Thoracic aorta (tissue), 2 donors: Measurements from ENCODE around the gene CLDN7. TPM values are rescaled to one million over a fixed set of nuclear protein-coding genes. Genes with fewer than 3 reads are reported as not detected.

Experiments used
- ATAC-seq: fragments of 150-250 bp; one replicate; pipeline ENCODE4 v1.8.0; 2017; ENCODE audit warnings: low read depth; ENCODE audit not compliant: insufficient number of reproducible peaks, low FRiP score
- DNase-seq: peaks from one replicate; pipeline ENCODE4 v3.0.0-alpha.2; 2020; ENCODE audit warnings: low spot score
- H3K27ac ChIP-seq, 2 donors: fragments of 200-600 bp; sonication (generic); 1 replicate in 1 of 2; 2 replicates in 1 of 2; pipeline ENCODE4 v1.5.1; 2016; ENCODE audit warnings: mild to moderate bottlenecking in 2 of 2, moderate library complexity in 2 of 2
- H3K27me3 ChIP-seq: fragments of 200-600 bp; sonication (generic); replicated peaks from 2 replicates; pipeline ENCODE4 v1.6.0; 2016; ENCODE audit warnings: mild to moderate bottlenecking; ENCODE audit not compliant: insufficient read depth
- H3K36me3 ChIP-seq: fragments of 200-600 bp; sonication (generic); one replicate; pipeline ENCODE4 v1.5.1; 2016
- H3K4me1 ChIP-seq, 2 donors: fragments of 200-600 bp; sonication (generic); 1 replicate in 1 of 2; 2 replicates in 1 of 2; pipeline versions ENCODE4 v1.5.1 to v1.6.0; 2016; ENCODE audit warnings: low read depth in 2 of 2, mild to moderate bottlenecking in 1 of 2; ENCODE audit not compliant: control insufficient read depth in 1 of 2
- H3K4me3 ChIP-seq: fragments of 200-600 bp; sonication (generic); 2 replicates; pipeline ENCODE4 v1.5.1; 2016; ENCODE audit warnings: mild to moderate bottlenecking
- H3K9me3 ChIP-seq: fragments of 200-600 bp; sonication (generic); 2 replicates; pipeline ENCODE4 v1.5.1; 2016
- total RNA-seq, 2 donors: library from RNA; depleted of rRNA; stranded (reverse); fragments of >200 nt; gene quantifications; one replicate each; pipeline versions ENCODE4 v1.1.0 to v1.2.3, GENCODE V29; 2016
- TF ChIP-seq, protein P1 (sequence below): fragments of 200-600 bp; sonication (generic); IDR thresholded peaks from one replicate; pipeline ENCODE4 v1.5.1; 2019; ENCODE audit warnings: antibody characterized with exemption

CLDN7 gene
- total RNA-seq, 2 donors from 2014 or later, result 0.41 TPM; not detected in 1

DNA sequence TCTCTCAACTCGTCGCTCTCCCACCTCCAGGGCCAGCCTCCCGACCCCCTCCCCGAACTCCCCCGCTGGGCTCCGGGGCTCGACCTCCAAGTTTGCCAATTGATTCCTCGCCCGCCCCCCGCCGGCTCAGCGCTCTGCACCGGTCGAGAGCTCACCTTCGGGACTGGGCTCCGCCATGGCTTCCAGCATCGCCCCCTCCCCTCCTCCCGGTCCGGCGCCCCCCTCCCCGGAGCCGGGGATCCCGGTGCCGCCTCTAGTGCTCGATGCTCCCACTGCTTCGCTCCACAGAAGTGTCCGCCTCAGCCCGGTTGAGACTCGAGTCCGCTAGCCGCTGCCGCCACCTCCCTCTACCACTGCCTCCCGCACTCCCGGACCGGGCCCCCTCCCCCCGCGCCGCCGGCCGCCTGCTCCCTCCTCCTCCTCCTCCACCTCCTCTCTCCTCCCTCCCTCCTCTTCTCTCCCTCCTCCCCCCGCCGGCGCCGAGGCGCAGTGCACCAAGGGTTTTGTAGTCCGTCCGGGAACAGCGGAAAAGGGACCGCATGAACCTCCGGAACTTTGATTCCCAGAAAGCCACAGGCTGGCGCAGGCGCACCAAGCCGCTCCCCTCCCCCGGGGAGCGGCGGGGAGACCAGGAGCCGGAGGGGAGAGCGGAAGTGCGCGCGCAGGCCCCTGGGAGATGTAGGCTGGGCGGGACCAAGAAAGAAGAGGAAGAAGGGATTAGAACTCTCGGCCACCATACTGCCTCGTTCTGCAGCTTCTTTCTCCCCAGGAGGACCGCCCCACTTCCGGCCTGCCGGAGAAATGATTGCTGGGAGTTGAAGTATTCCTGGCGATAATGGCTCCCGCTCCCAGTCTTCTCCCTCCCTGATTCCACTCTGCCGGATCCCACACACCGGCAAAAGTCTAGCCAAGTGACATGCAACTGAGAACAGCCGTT is 22.9 kb downstream of the CLDN7 start, which contains the start of gene PHF23:
Gene PHF23, minus strand, starts transcription at position 367 of the 937 bp plus-strand sequence. Its CDS starts 178 bp downstream, at position 189.
- peak; percentile 96 for DNase-seq
- Histone ChIP-seq H3K27me3 (no peaks in the 10 kb centered on the region), H3K27ac (peak within 1 kb of the TSS; percentile 84 to 91), H3K4me3 (peak within 1 kb of the TSS; percentile 97), H3K4me1 (peaks cover 27 to 37% of the 10 kb centered on the region in 2 donors), H3K9me3 (no peaks in the 10 kb centered on the region), H3K36me3 (peaks cover 18% of the 10 kb centered on the region)
- peak; percentile 58 for ATAC-seq
- TF ChIP-seq, protein P1, sequence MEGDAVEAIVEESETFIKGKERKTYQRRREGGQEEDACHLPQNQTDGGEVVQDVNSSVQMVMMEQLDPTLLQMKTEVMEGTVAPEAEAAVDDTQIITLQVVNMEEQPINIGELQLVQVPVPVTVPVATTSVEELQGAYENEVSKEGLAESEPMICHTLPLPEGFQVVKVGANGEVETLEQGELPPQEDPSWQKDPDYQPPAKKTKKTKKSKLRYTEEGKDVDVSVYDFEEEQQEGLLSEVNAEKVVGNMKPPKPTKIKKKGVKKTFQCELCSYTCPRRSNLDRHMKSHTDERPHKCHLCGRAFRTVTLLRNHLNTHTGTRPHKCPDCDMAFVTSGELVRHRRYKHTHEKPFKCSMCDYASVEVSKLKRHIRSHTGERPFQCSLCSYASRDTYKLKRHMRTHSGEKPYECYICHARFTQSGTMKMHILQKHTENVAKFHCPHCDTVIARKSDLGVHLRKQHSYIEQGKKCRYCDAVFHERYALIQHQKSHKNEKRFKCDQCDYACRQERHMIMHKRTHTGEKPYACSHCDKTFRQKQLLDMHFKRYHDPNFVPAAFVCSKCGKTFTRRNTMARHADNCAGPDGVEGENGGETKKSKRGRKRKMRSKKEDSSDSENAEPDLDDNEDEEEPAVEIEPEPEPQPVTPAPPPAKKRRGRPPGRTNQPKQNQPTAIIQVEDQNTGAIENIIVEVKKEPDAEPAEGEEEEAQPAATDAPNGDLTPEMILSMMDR, result no peak

DNA sequence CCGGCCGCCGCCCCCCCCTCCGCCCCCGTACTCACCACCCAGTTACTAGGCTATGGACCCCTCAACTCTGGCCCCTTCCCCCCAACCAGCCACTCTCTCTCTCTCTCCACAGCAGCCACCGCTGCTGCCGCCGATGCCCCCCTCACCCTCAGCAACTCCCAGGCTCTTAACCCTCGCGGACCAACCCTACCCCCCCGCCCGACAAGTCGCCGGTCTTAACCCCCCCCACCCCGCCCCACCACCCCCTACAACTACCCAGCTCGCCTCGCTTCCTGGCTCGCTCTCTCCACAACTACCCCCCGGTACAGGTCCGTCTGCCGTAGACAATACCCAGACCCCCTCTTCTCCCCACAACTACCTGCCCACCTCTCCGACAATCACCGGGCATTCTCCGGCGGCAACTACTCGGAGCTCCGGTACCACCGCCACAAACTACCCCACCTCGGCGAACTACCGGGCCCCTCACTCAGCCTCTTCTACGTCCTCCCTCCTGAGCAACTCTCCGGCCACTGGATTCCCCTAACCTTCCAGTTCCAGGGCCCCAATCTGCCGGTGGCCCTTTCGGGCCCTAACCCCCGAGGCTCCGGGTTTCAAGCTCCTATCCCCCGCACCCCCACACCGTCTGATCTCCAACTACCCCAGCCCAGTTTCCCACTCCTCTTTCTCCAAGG is 23.7 kb downstream of the CLDN7 start:
- H3K4me3 ChIP-seq, result peak overlapping the region; percentile 97
- H3K27ac ChIP-seq, result peak overlapping the region; percentile 84 to 91
- H3K9me3 ChIP-seq, result no peaks in the 10 kb centered on the region
- H3K27me3 ChIP-seq, result no peaks in the 10 kb centered on the region
- peaks cover 29 to 36% of the 10 kb centered on the region in 2 donors for H3K4me1 ChIP-seq
- DNase-seq (no peak), ATAC-seq (no peak)
- TF ChIP-seq, protein P1, result no peak
- H3K36me3 ChIP-seq, result peaks cover 11% of the 10 kb centered on the region

DNA sequence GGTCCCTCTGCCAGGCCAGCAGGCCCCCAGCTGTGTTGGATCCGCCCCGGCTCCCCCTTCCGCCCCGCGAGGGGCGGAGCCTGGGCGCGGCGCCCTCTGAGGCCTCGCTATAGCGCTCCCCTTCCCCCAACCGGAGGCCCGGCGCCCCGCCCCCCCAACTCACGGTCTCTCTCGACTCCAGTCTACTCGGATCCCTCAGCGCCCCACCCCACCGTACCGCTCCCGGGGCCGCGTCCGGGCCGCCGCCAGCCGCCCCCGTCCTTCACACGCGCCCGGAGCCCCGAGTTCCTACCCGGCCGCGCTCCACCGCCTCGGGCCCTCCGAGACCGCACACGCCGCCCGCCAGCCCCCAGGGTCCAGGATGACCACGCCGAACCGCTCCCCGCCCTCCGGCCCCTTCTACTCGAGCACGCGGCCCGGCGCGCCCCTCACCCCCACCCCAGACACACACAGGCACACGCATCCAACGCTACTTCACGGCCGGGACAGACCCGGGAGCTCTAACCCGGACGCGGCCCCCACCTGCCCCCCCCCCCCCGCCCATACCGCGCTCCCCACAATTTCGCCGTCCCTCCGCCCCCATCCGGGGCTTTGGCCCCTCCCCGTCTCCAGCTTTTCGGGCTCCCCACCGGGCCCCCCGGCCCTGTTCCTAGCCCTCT is 24.4 kb downstream of the CLDN7 start:
- Histone ChIP-seq H3K27me3 (no peaks in the 10 kb centered on the region), H3K4me3 (peak overlapping the region; percentile 97), H3K27ac (peak overlapping the region; percentile 54 to 79), H3K36me3 (peaks cover 11% of the 10 kb centered on the region), H3K4me1 (peaks cover 30 to 38% of the 10 kb centered on the region in 2 donors), H3K9me3 (no peaks in the 10 kb centered on the region)
- DNase-seq (no peak), ATAC-seq (no peak)
- TF ChIP-seq, protein P1, result no peak

DNA sequence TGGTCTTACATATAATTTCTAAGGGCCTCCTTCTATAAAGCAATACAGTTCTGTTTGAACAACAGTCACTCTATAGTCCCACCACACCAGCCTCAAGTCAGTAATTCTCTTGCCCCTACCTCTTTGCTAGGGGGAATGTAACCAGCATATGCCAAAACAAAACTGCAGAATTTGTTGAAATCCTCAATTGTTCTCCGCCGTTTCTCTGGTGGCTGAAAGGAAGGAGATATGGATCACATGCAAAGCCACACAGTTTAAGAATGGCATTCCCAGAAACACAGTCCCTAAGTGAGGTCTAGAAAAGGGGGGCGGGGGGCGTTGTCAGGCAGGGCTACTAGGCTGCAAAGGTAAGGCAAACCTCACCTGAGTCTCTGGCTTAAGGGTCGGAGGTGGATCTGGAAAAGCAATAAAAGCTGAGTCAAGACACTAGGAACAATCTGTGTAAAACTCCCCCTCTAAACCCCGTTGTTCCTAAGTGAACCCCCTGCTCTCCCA is 25.0 kb downstream of the CLDN7 start:
- DNase-seq, result no peak
- no peak for ATAC-seq
- peak overlapping the region; percentile 97 for H3K4me3 ChIP-seq
- H3K4me1 ChIP-seq, result peaks cover 33 to 44% of the 10 kb centered on the region in 2 donors
- H3K27ac ChIP-seq, result peak overlapping the region; percentile 54 to 79
- no peaks in the 10 kb centered on the region for H3K9me3 ChIP-seq
- H3K27me3 ChIP-seq, result no peaks in the 10 kb centered on the region
- TF ChIP-seq, protein P1, result no peak
- H3K36me3 ChIP-seq, result peaks cover 11% of the 10 kb centered on the region
